22Rv1 (cell line): ENCODE data around the gene SOX10.
A peak's percentile ranks its signal among the peaks of the same experiment; 100 is the strongest.
"Not testable (repeated sequence)": the region's sequence is repeated elsewhere in the genome, so short reads cannot be mapped to it uniquely, and the experiment has no call there.

Experiments
- H3K27ac ChIP-seq: fragments of 450-650 bp; 2 replicates; pipeline ENCODE4 v1.5.1; 2017
- CTCF ChIP-seq: fragments of 450-650 bp; IDR thresholded peaks from 2 replicates; pipeline ENCODE4 v1.5.1; 2017; ENCODE audit warnings: mild to moderate bottlenecking
- ZFX ChIP-seq: fragments of 450-650 bp; IDR thresholded peaks from 2 replicates; pipeline ENCODE4 v1.6.1; 2017; ENCODE audit warnings: antibody characterized with exemption, borderline replicate concordance

SOX10 gene

GRCh38 chr22:37967147-37967546 lies 17.2 kb downstream of the SOX10 start:
- TF ChIP-seq ZFX (no peak), CTCF (no peak)
- no peak overlapping the region for H3K27ac ChIP-seq

DNA sequence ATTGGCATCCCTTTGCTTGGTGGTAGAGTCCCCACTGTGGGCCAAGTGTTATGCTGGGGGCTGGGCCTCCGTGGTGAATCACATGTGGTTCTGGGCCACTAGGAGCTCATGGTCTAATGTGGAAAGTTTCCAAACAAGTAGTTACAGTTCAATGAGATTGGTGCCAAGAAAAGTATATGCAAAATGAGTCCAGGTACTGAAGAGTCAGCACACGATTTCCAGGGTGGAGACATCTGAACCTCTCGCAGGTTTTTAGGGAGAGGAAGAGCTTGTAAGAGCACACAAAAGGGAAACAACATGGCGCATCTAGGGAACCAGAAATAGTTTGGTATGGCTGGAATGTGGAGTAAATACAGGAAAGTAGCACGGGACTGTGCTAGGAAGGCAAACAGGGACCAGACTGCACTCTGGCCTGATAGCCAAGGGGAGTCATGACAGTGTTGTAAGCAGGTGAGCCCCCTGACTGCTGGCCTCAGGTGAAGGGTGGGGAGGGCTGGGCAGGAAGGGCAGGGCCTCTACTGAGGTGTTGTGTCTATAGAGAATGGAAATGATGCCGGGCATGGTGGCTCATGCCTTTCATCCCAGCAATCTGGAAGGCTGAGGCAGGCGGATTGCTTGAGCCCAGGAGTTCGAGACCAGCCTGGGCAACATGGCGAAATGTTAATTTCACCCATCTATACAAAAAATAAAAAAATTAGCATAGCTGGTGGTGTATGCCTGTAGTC lies 18.3 kb downstream of the SOX10 start:
- no peak overlapping the region for H3K27ac ChIP-seq
- no peak for TF ChIP-seq CTCF
- TF ChIP-seq ZFX = no peak

GRCh38 chr22:37961062-37961461 lies 23.3 kb downstream of the SOX10 start:
- H3K27ac ChIP-seq = no peak overlapping the region
- TF ChIP-seq ZFX = no peak

DNA sequence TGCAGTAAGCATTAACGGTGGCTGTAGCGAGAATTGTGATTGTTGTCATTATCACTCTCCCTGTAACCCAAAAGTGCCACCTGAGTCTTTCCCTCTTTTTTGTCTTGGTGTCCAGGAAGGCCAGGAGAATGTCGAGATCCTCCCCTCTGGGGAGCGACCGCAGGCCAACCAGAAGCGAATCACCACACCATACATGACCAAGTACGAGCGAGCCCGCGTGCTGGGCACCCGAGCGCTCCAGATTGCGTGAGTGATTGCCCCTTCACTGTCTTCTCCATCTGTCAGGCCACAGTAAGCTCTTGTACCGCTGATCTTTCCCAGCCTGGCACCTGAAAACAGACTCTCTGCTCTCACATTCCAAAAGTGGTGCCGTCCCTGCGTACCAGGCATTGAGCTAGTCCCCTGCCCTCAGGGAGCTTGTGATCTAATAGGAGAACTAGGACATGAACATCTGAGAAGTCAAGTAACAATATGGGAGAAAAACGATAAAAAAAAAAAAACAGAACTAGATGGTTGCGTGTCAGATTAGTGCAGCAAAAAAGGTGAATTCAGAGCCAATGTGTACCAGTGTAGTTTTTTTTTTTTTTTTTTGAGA lies 25.0 kb downstream of the SOX10 start:
- TF ChIP-seq CTCF (no peak), ZFX (no peak)
- H3K27ac ChIP-seq = no peak overlapping the region

DNA sequence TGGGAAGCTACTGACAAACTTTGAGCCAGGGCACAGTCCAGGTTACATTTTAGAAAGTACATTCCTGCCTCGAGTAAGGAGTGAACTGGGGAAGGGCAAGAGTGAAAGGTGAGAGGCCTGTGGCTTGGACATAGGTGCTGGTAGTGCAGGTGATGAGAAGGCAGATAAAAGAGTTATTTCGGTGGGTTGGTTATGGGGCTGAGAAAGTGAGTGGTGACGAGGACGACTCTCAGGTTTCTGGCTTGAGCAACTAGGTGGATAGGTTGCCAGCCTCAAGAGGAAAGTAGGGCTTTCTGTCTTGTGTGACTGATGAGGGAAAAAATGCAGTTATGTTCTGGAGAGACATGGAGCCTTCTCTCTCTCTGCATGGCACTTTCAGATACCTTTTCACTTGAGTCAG lies 27.1 kb downstream of the SOX10 start:
- no peak for TF ChIP-seq ZFX
- no peak for TF ChIP-seq CTCF
- no peak overlapping the region for H3K27ac ChIP-seq

DNA sequence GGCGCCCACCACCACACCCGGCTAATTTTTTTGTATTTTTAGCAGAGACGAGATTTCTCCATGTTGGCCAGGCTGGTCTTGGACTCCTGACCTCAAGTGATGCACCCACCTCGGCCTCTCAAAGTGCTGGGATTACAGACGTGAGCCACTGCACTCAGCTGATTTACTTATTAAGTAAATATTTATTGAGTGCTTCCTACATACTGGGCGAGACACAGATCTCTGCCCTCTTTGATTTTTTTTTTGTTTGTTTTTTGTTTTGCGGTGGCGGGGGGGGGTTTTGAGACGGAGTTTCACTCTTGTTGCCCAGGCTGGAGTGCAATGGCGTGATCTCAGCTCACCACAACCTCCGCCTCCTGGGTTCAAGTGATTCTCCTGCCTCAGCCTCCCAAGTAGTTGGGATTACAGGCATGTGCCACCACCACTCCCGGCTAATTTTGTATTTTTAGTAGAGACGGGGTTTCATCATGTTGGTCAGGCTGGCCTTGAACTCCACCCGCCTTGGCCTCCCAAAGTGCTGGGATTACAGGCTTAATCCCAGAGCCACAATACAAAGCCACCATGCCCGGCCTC lies 28.4 kb downstream of the SOX10 start:
- not testable (repeated sequence) for H3K27ac ChIP-seq

DNA sequence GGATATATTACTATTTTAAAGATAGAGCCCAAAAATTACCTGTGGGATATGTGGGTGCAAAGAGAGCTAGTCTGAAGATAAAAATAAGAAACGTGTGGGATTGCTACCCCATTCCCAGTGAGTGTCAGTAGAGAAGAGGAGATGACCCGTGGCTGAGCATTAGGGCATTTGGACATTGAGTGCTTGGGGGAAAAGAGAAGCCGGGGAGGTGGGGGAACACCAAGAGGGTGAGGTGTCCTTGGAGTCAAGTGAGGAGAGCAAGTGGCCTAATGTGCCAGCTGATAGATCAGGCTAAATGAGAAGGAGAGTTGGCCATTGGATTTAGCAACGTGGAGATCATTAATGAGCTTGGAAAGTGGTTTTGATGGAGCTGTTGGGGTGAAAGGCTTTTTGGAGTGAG lies 29.7 kb downstream of the SOX10 start:
- TF ChIP-seq ZFX (no peak), CTCF (no peak)
- H3K27ac ChIP-seq = no peak overlapping the region

- TF ChIP-seq ZFX (no peak), CTCF (0 out of 2 replicates have a peak, but pooled peaks have one; percentile 2)
- peak within 1 kb of the TSS; percentile 32 for H3K27ac ChIP-seq
Observed at GRCh38 chr22:37953437-37954179, 30.7 kb downstream of the SOX10 start, which contains the start of the genes C22orf23 and POLR2F. Gene C22orf23 (minus strand): TSS chr22:37953601. CDS start chr22:37953149, 452 bp downstream. Gene POLR2F (plus strand): TSS chr22:37953699. CDS start chr22:37953788, 89 bp downstream.
